GM23338 (cell line): ENCODE data around the gene TNFRSF19. TPM values are rescaled to one million over a fixed set of nuclear protein-coding genes. Genes with fewer than 3 reads are reported as not detected.

ENCODE experiments used
- ATAC-seq: fragments of 200-7000 bp; cut with Tn5 transposase; 3 replicates; pipeline ENCODE4 v1.9.1; 2020
- DNase-seq: peaks from one replicate; pipeline ENCODE4 v3.0.0-alpha.2; 2015; ENCODE audit warnings: low spot score
- H2AFZ ChIP-seq: fragments of 200-600 bp; sonication (generic); 2 replicates; pipeline ENCODE4 v1.8.0; 2016; ENCODE audit warnings: antibody characterized with exemption, mild to moderate bottlenecking, moderate library complexity
- H3F3A ChIP-seq: fragments of 200-600 bp; sonication (generic); replicated peaks from 2 replicates; pipeline ENCODE4 v1.8.0; 2017; ENCODE audit warnings: antibody characterized with exemption, mixed run types, low read depth
- H3K27ac ChIP-seq: fragments of 200-600 bp; sonication (generic); 2 replicates; pipeline ENCODE4 v1.6.1; 2016; ENCODE audit warnings: low read depth
- H3K27me3 ChIP-seq: fragments of 200-600 bp; sonication (generic); 2 replicates; pipeline ENCODE4 v1.8.0; 2016; ENCODE audit warnings: mild to moderate bottlenecking, mixed run types, moderate library complexity; ENCODE audit not compliant: insufficient read depth
- H3K36me3 ChIP-seq: fragments of 200-600 bp; sonication (generic); 2 replicates; pipeline ENCODE4 v1.8.0; 2016; ENCODE audit warnings: mild to moderate bottlenecking; ENCODE audit not compliant: insufficient read depth
- H3K4me1 ChIP-seq: fragments of 200-600 bp; sonication (generic); 2 replicates; pipeline ENCODE4 v1.8.0; 2016; ENCODE audit warnings: mild to moderate bottlenecking, moderate library complexity; ENCODE audit not compliant: insufficient read depth
- H3K4me2 ChIP-seq: fragments of 200-600 bp; sonication (generic); 2 replicates; pipeline ENCODE4 v1.7.1; 2017; ENCODE audit warnings: mixed run types
- H3K4me3 ChIP-seq: fragments of 200-600 bp; sonication (generic); 2 replicates; pipeline ENCODE4 v1.6.1; 2016; ENCODE audit warnings: mixed run types
- H3K79me2 ChIP-seq: fragments of 200-600 bp; sonication (generic); replicated peaks from 2 replicates; pipeline ENCODE4 v1.8.0; 2017; ENCODE audit warnings: mild to moderate bottlenecking; ENCODE audit not compliant: insufficient read depth
- H3K9me2 ChIP-seq: fragments of 200-600 bp; sonication (generic); 2 replicates; pipeline ENCODE4 v1.8.0; 2017; ENCODE audit not compliant: insufficient read depth
- H4K20me1 ChIP-seq: fragments of 200-600 bp; sonication (generic); replicated peaks from 2 replicates; pipeline ENCODE4 v1.8.0; 2017; ENCODE audit warnings: mild to moderate bottlenecking; ENCODE audit not compliant: insufficient read depth
- H3K27ac Mint-ChIP-seq: 2 replicates; pipeline ENCODE4 v1.8.0; 2020; ENCODE audit warnings: inconsistent platforms, mild to moderate bottlenecking, moderate library complexity, mixed read lengths
- H3K27me3 Mint-ChIP-seq: 3 replicates; pipeline ENCODE4 v1.8.0; 2022; ENCODE audit warnings: low read depth, mild to moderate bottlenecking, moderate library complexity, mixed read lengths, inconsistent platforms; ENCODE audit not compliant: insufficient read depth, poor library complexity
- H3K36me3 Mint-ChIP-seq: 3 replicates; pipeline ENCODE4 v1.8.0; 2021; ENCODE audit warnings: low read depth, mild to moderate bottlenecking, inconsistent platforms, moderate library complexity, mixed read lengths
- H3K4me1 Mint-ChIP-seq: 3 replicates; pipeline ENCODE4 v1.8.0; 2020; ENCODE audit warnings: mild to moderate bottlenecking, inconsistent platforms, mixed read lengths
- H3K4me3 Mint-ChIP-seq: 3 replicates; pipeline ENCODE4 v1.8.0; 2021; ENCODE audit warnings: moderate library complexity, mild to moderate bottlenecking, inconsistent platforms, mixed read lengths
- H3K9me3 Mint-ChIP-seq: 3 replicates; pipeline ENCODE4 v1.8.0; 2020; ENCODE audit warnings: moderate library complexity, mild to moderate bottlenecking, inconsistent platforms, mixed read lengths
- CREB1 ChIP-seq: fragments of 250-450 bp; sonication (Bioruptor Pico); IDR thresholded peaks from 2 replicates; pipeline ENCODE4 v1.5.0; 2020; ENCODE audit warnings: low read depth, mild to moderate bottlenecking, moderate library complexity
- ETS1 ChIP-seq: IDR thresholded peaks from 2 replicates; pipeline ENCODE4 v1.6.1; 2016; ENCODE audit warnings: antibody characterized with exemption
- EZH2 ChIP-seq: fragments of 200-600 bp; sonication (generic); IDR thresholded peaks from one replicate; pipeline ENCODE4 v1.8.0; 2017; ENCODE audit warnings: antibody characterized with exemption, mild to moderate bottlenecking, low read depth; ENCODE audit not compliant: unreplicated experiment
- EZH2phosphoT487 ChIP-seq: fragments of 200-600 bp; sonication (generic); IDR thresholded peaks from one replicate; pipeline ENCODE4 v1.8.1; 2018; ENCODE audit warnings: antibody characterized with exemption; ENCODE audit not compliant: unreplicated experiment
- JUNB ChIP-seq: IDR thresholded peaks from one replicate; pipeline ENCODE4 v1.6.1; 2016; ENCODE audit warnings: antibody characterized with exemption; ENCODE audit not compliant: unreplicated experiment
- NANOG ChIP-seq: IDR thresholded peaks from 2 replicates; pipeline ENCODE4 v1.6.1; 2016; ENCODE audit warnings: antibody characterized with exemption, borderline replicate concordance
- STAT1 ChIP-seq: IDR thresholded peaks from one replicate; pipeline ENCODE4 v1.6.1; 2016; ENCODE audit warnings: antibody characterized with exemption; ENCODE audit not compliant: unreplicated experiment
- ZNF114 ChIP-seq: fragments of 250-450 bp; sonication (Bioruptor Pico); IDR thresholded peaks from 2 replicates; pipeline ENCODE4 v1.5.0; 2020; ENCODE audit warnings: mild to moderate bottlenecking, moderate library complexity
- ZNF331 ChIP-seq: fragments of 250-450 bp; sonication (Bioruptor Pico); IDR thresholded peaks from 2 replicates; pipeline ENCODE4 v1.5.0; 2020; ENCODE audit warnings: low read depth, mild to moderate bottlenecking, moderate library complexity
- polyA plus RNA-seq: library from polyadenylated mRNA; unstranded; fragments of >200 nt; fragmentation: Nextera tagmentation; extraction: Ambion mirVana; gene quantifications from 2 replicates; pipeline ENCODE4 v1.2.1, GENCODE V29; 2016
- total RNA-seq: library from RNA; depleted of rRNA; stranded (reverse); fragments of >200 nt; shearing (Covaris generic); gene quantifications from 2 replicates; pipeline ENCODE4 v1.2.3, GENCODE V29; 2014
- TF ChIP-seq, protein P1 (sequence below), 2 experiments: fragments of 200-600 bp in 1 of 2; sonication (generic) in 1 of 2; conservative IDR thresholded peaks; 2 replicates each; pipeline versions ENCODE4 v1.5.1 to v1.6.1; 2016 to 2017; ENCODE audit warnings: antibody characterized with exemption in 2 of 2, low read depth in 2 of 2, mild to moderate bottlenecking in 2 of 2, moderate library complexity in 1 of 2
- TF ChIP-seq, protein P2 (sequence below): IDR thresholded peaks from one replicate; pipeline ENCODE4 v1.6.1; 2018; ENCODE audit warnings: antibody characterized with exemption; ENCODE audit not compliant: unreplicated experiment

The TNFRSF19 gene
- total and polyA plus RNA-seq, 2 experiments from 2014 or later: 0.21 to 0.35 TPM

GRCh38 chr13:23629566-23630272 is 59.5 kb downstream of the TNFRSF19 start:
- Mint-ChIP-seq H3K27ac (no peak overlapping the region), H3K4me3 (no peak overlapping the region), H3K4me1 (peaks cover 47% of the 10 kb centered on the region), H3K9me3 (no peaks in the 10 kb centered on the region; the same call in 2 of the 3 replicates), H3K27me3 (peaks cover 4% of the 10 kb centered on the region), H3K36me3 (no peaks in the 10 kb centered on the region)
- DNase-seq (no peak), ATAC-seq (no peak)
- H3K27ac ChIP-seq: no peak overlapping the region
- no peaks in the 10 kb centered on the region for H3K27me3 ChIP-seq
- peaks cover 43% of the 10 kb centered on the region for H3K4me1 ChIP-seq
- no peaks in the 10 kb centered on the region for H3K79me2 ChIP-seq
- H3K4me3 ChIP-seq: no peak overlapping the region
- H3F3A ChIP-seq: no peaks in the 10 kb centered on the region
- no peak for TF ChIP-seq NANOG
- no peak for TF ChIP-seq EZH2phosphoT487
- TF ChIP-seq ZNF114 (CRISPR knock-in tag): no peak
- no peak for TF ChIP-seq ETS1
- TF ChIP-seq, protein P1, sequence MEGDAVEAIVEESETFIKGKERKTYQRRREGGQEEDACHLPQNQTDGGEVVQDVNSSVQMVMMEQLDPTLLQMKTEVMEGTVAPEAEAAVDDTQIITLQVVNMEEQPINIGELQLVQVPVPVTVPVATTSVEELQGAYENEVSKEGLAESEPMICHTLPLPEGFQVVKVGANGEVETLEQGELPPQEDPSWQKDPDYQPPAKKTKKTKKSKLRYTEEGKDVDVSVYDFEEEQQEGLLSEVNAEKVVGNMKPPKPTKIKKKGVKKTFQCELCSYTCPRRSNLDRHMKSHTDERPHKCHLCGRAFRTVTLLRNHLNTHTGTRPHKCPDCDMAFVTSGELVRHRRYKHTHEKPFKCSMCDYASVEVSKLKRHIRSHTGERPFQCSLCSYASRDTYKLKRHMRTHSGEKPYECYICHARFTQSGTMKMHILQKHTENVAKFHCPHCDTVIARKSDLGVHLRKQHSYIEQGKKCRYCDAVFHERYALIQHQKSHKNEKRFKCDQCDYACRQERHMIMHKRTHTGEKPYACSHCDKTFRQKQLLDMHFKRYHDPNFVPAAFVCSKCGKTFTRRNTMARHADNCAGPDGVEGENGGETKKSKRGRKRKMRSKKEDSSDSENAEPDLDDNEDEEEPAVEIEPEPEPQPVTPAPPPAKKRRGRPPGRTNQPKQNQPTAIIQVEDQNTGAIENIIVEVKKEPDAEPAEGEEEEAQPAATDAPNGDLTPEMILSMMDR (conservative IDR thresholded peaks at IDR 0.05; ENCODE audit: low read depth in 2 of 2): no peak
- TF ChIP-seq JUNB: no peak
- no peak for TF ChIP-seq ZNF331 (CRISPR knock-in tag)
- TF ChIP-seq EZH2: no peak
- no peak for TF ChIP-seq STAT1
- TF ChIP-seq CREB1: no peak
- no peaks in the 10 kb centered on the region for H4K20me1 ChIP-seq
- H3K36me3 ChIP-seq: no peaks in the 10 kb centered on the region
- H3K4me2 ChIP-seq: no peak overlapping the region
- H3K9me2 ChIP-seq: no peaks in the 10 kb centered on the region
- H2AFZ ChIP-seq: no peak overlapping the region

- Histone ChIP-seq H3K4me3 (no peak overlapping the region), H4K20me1 (no peaks in the 10 kb centered on the region), H3K79me2 (no peaks in the 10 kb centered on the region), H3K9me2 (no peaks in the 10 kb centered on the region), H3K4me2 (0 out of 2 replicates have a peak overlapping the region, but pooled peaks have one; percentile 3), H2AFZ (no peak overlapping the region), H3K27me3 (no peaks in the 10 kb centered on the region), H3K4me1 (peaks cover 45% of the 10 kb centered on the region), H3K36me3 (no peaks in the 10 kb centered on the region), H3F3A (no peaks in the 10 kb centered on the region), H3K27ac (no peak overlapping the region)
- DNase-seq: no peak
- H3K36me3 Mint-ChIP-seq: no peaks in the 10 kb centered on the region
- H3K27me3 Mint-ChIP-seq: peaks cover 5% of the 10 kb centered on the region
- H3K4me3 Mint-ChIP-seq: no peak overlapping the region
- peak; percentile 8; the same call in 2 of the 3 replicates for ATAC-seq
- peaks cover 49% of the 10 kb centered on the region for H3K4me1 Mint-ChIP-seq
- H3K27ac Mint-ChIP-seq: no peak overlapping the region
- no peaks in the 10 kb centered on the region; the same call in 2 of the 3 replicates for H3K9me3 Mint-ChIP-seq
- TF ChIP-seq, protein P2, sequence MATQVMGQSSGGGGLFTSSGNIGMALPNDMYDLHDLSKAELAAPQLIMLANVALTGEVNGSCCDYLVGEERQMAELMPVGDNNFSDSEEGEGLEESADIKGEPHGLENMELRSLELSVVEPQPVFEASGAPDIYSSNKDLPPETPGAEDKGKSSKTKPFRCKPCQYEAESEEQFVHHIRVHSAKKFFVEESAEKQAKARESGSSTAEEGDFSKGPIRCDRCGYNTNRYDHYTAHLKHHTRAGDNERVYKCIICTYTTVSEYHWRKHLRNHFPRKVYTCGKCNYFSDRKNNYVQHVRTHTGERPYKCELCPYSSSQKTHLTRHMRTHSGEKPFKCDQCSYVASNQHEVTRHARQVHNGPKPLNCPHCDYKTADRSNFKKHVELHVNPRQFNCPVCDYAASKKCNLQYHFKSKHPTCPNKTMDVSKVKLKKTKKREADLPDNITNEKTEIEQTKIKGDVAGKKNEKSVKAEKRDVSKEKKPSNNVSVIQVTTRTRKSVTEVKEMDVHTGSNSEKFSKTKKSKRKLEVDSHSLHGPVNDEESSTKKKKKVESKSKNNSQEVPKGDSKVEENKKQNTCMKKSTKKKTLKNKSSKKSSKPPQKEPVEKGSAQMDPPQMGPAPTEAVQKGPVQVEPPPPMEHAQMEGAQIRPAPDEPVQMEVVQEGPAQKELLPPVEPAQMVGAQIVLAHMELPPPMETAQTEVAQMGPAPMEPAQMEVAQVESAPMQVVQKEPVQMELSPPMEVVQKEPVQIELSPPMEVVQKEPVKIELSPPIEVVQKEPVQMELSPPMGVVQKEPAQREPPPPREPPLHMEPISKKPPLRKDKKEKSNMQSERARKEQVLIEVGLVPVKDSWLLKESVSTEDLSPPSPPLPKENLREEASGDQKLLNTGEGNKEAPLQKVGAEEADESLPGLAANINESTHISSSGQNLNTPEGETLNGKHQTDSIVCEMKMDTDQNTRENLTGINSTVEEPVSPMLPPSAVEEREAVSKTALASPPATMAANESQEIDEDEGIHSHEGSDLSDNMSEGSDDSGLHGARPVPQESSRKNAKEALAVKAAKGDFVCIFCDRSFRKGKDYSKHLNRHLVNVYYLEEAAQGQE: no peak
- TF ChIP-seq ZNF331 (CRISPR knock-in tag) (no peak), NANOG (no peak)
Observed at GRCh38 chr13:23630349-23631093, 60.3 kb downstream of the TNFRSF19 start.
